ENCODE measurements around the gene CCDC106.

CCDC106 gene

DNA sequence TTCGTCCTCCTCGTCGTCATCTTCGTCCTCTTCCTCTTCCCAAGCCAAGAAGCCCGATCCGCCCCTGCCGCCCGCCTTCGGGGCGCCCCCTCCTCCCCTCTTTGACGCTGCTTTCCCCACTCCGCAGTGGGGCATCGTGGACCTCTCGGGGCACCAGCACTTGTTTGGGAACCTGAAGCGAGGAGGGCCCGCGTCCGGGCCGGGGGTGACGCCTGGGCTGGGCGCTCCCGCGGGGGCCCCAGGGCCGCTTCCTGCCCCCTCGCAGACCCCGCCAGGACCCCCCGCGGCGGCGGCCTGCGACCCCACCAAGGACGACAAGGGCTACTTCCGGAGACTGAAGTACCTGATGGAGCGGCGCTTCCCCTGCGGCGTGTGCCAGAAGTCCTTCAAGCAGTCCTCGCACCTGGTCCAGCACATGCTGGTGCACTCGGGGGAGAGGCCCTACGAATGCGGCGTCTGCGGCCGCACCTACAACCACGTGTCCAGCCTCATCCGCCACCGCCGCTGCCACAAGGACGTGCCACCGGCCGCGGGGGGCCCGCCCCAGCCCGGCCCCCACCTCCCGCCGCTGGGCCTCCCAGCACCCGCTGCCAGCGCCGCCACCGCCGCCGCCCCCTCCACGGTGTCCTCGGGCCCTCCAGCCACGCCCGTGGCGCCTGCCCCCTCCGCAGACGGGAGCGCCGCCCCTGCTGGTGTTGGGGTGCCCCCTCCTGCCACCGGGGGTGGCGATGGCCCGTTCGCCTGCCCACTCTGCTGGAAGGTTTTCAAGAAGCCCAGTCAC, 33.9 kb upstream of the CCDC106 start:
- DNase-seq (ENCODE audit: low spot score) = no peak

DNA sequence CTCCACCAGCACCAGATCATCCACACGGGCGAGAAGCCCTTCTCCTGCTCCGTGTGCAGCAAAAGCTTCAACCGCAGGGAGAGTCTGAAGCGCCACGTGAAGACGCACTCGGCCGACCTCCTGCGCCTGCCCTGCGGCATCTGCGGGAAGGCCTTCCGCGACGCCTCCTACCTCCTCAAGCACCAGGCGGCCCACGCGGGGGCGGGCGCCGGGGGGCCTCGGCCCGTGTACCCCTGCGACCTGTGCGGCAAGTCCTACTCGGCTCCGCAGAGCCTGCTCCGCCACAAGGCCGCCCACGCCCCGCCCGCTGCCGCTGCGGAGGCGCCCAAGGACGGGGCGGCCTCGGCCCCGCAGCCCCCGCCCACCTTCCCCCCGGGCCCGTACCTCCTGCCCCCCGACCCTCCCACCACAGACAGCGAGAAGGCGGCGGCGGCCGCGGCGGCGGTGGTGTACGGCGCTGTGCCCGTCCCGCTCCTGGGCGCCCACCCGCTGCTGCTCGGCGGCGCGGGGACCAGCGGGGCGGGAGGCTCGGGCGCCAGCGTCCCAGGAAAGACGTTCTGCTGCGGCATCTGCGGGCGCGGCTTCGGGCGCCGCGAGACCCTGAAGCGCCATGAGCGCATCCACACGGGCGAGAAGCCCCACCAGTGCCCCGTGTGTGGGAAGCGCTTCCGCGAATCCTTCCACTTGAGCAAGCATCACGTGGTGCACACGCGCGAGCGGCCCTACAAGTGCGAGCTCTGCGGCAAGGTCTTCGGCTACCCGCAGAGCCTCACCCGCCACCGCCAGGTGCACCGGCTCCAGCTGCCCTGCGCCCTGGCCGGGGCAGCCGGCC, 33.1 kb upstream of the CCDC106 start:
- DNase-seq (ENCODE audit: low spot score) = no peak

DNA sequence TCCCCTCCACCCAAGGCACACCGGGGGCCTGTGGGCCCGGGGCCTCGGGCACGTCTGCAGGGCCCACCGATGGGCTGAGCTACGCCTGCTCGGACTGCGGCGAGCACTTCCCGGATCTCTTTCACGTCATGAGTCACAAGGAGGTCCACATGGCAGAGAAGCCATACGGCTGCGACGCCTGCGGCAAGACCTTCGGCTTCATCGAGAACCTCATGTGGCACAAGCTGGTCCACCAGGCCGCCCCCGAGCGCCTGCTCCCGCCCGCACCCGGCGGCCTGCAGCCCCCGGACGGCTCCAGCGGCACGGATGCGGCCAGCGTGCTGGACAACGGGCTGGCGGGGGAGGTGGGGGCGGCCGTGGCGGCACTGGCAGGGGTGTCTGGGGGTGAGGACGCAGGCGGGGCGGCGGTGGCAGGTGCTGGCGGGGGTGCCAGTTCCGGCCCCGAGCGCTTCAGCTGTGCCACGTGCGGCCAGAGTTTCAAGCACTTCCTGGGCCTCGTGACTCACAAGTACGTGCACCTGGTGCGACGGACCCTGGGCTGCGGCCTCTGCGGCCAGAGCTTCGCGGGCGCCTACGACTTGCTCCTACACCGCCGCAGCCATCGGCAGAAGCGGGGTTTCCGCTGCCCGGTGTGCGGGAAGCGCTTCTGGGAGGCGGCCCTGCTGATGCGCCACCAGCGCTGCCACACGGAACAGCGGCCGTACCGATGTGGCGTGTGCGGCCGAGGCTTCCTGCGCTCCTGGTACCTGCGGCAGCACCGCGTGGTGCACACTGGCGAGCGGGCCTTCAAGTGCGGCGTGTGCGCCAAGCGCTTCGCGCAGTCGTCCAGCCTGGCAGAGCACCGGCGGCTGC, 32.2 kb upstream of the CCDC106 start:
- DNase-seq (ENCODE audit: low spot score) = no peak

DNA sequence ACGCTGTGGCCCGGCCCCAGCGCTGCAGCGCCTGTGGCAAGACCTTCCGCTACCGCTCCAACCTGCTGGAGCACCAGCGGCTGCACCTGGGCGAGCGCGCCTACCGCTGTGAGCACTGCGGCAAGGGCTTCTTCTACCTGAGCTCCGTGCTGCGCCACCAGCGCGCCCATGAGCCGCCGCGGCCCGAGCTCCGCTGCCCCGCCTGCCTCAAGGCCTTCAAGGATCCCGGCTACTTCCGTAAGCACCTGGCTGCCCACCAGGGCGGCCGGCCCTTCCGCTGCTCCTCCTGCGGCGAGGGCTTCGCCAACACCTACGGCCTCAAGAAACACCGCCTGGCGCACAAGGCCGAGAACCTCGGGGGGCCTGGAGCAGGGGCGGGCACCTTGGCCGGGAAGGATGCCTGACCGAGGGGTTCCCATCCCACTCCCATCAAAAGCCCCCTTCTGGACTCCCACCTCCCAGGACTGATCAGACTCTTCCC, 31.6 kb upstream of the CCDC106 start:
- DNase-seq (ENCODE audit: low spot score) = no peak

DNA sequence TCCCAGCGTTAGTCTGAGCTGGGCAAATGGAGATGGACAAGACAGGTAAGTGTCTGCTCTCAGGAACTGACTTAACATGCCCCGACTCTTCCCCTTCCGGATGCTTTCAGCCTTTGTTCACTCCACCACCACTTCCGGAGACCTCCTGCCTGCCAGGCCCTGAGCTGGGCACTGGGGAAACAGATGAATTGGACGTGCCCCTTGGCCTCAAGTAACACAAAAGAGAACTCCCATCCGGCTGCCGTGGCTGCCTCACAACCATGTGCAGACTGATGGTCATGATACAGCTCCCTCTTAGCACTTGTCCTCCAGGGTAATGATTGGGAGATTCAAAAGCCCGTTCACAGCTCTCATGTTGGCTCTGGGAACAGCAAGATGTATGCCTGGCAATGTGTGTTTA, 30.6 kb upstream of the CCDC106 start:
- no peak for DNase-seq (ENCODE audit: low spot score)

DNA sequence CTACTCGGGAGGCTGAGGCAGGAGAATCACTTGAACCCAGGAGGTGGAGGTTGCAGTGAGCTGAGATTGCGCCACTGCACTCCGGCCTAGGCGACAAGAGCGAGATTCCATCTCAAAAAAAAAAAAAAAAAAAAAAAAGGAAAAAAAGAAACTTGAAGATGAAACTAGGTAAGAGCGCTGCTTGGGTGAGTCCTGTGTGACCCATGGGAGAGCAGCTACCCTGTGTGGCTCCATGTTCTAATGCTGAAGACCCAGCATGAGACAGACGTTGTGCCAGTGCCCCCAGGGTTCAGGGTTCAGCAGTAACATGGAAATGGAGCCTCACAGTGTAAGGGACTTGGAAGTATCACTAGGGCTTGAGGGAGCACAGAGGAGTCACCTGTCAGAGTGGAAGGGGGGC, 29.6 kb upstream of the CCDC106 start:
- no peak for DNase-seq (ENCODE audit: low spot score)

DNA sequence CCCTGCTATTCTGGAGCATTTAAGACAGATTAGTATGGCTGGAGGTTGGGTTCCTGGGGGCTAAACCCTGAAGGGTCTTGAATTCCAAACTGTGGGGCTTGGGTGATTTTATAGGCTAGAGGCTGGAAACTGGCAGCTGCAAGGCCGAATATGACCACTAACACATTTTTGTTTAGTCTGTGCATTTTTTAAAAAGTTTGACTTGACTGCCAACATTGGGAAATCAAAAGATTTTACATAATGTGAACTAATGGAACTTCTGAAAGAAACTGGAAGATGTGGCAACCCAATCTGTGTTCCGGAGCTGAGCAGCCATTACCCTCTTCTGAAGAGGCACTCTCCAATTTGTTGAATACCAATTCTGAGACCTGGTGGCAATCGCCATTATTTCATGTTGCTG, 28.7 kb upstream of the CCDC106 start:
- peak; percentile 63 for DNase-seq (ENCODE audit: low spot score)

DNA sequence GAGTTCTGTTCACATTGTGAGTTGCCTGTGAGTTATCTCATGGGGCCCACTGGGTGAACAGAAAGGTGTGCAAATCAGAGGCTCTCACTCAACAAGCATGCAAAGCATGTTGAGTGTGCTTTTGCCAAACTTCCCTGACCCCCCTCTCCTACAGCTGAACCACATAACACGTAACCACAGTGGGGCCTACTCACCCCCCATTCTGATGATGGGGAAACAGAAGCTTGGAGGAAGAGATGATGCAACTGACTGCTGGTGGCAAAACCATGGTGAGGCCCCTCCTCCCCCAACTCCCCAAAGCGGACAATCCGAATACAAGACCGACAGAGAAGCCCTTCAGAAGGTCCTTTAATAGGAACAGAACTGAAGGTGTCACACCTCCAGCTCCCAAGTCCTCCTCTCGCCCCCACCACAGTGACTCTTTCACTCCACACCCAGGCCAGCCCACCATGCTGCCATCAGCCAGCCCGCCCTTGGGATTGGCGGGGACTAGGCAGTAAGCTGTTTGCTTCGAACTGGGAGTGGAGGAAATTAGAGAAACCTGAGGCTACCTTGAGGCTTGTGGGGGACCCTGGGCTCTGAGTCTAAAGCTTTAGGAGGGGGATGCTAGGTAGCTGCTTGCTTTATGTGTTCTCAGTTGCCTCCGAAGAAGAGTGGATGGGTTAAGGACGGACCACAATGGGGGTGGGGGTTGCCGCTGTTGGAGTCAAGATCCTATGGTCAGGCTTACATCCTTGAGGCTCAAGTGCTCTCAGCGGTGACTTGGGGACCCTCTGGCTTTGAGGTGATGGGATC, 27.4 kb upstream of the CCDC106 start:
- no peak for DNase-seq (ENCODE audit: low spot score)

DNA sequence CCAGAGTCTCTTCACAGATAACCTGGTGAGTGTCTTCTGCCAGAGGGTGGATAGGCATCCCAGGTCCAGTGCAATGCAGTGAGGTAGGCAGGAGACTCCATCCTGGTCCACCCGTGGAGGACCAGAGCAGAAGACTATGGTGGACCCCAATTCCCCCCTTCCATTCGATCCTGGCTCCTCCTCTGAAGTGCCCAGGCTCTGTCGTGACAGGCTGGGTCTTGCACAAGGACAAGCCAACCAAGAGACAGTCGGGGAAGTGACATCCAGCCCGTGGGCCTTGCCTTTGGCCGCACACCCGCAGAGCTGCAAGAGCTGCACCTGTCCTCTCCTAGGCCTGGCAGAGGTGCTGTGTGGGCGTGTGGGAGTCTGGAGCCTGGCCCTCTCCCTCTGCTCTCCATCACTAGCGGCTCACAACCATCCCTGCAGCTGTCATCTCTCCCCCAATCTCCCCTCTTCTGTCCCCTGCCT, 26.8 kb upstream of the CCDC106 start:
- DNase-seq (ENCODE audit: low spot score) = no peak

DNA sequence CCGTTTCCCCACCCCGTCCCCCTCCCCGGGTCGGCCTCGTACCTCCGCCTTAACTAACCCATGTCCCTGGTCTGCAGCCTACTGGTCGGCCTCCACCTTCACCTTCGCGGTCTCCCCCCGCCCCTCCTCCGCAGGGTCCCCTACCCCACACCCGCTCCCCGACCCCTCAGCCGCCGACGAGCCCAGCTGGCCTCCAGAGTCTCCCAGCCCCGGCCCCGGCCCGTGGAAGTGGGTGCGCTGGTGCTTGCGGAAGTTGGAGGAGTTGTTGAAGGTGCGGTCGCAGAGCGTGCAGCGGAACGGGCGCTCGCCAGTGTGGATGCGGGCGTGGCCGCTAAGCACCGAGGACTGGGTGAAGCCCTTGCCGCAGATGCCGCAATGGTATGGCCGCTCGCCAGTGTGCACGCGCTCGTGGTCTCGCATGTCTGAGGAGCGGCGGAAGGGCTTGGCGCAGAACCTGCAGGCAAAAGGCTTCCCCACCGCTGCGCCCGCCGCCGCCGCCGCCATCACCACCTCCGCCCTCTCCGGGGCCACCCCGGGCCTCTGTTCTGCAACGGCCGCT, 26.3 kb upstream of the CCDC106 start:
- no peak for DNase-seq (ENCODE audit: low spot score)

DNA sequence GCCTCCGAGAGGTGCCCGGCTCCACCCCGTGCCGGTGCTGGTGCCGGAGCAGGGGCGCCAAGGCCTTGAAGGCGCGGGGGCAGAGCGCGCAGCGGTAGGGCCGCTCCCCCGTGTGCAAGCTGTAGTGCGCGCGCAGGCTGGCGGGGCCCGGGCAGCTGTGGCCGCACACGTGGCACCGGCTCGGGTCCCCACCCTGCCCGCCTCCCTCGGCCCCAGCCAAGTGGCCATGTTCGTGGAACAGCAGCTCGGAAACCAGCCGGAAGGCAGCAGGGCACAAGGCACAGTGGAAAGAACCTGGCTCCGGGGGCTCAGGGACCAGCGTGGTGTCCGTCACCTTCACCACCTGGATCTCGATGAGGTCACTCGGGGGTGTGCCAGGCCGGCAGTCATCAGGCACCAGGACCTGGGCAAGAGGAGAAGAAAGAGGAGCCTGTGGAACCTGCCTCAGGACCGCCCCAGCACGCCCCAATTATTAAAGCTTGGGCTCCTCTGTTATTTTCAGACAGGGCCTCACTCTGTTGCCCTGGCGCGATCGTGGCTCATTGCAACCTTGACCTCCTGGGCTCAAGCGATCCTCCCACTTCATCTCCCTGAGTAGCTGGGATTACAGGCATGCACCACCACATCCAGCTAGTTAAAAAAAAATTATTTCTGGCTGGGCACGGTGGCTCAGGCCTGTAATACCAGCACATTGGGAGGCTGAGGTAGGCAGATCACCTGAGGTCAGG, 25.6 kb upstream of the CCDC106 start:
- no peak for DNase-seq (ENCODE audit: low spot score)

DNA sequence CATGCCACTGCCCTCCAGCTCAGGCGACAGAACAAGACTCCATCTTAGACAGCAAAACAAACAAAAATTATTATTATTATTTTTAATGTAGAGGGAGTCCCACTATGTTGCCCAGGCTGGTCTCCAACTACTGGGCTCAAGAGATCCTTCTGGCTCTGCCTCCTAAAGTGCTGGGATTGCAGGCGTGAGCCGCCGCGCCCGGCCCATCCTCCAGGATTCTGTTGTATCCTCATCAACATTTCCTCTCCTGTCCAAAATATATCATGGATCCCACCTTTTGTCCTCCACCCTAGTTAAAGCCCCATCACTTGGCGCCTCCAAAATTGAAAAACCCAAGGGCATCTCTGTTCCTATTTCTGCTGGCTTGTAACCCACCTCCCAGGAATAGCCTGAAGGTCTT, 24.9 kb upstream of the CCDC106 start:
- no peak for DNase-seq (ENCODE audit: low spot score)

DNA sequence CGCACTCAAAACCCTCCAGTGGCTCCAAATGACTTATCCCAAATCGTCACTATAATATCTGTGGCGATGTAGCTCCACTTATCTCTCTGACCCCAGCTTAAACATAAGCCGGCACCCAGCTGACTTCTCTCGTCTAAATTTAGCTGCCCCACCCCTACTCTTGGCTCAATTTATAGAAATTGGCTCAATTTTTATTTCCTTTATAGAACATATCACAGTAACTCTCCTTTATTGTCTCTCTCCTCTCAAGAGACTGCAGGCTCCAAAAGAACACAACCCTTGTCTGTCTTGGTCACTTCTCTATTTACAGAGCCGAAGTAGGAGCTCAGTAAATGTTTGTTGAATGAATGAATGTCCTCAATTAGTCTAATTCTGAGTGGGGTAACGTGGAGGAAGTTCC, 24.5 kb upstream of the CCDC106 start:
- DNase-seq (ENCODE audit: low spot score) = no peak

DNA sequence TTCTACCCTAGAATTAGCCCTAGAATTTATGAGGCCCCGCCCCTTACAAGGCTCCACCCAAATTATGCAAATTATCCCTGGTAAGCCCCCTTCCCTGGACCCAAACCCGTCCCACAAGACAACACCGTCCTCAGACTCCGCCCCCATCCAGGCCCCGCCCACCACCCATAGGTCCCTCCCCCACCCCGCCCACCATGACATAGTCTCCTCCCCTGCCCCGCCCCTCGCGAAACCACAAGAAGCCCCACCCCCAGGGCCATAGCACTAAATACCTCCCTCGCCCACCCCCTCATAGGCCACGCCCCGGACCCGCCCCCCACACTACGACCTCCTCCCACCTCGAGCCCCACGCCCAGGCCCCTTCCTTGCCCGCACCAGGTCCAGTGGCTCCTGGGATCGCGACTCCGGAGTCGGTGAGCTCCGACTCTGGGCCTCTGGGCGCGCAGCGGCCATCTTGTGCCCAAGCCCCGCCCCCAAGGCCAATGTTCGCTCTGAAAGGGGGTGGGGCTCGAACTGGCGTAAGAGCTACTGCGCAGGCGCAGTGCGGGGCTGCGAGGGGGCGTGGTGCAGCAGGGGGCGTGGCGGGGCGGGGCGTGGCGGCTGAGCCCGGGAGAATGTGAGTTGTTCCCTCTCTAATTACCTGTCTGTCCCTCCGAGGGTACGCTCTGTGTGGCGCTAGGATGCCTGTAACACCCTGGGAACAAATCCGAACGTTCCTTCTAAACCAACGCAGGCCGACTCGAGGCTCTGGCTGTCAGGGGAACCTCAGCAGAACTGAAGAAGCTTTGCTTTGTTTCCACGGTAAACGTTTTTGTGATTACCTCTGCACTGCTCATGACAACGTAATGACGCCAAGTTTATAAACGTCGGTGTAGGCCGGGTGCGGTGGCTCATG, 23.7 kb upstream of the CCDC106 start, which contains the start of gene ZNF784:
Gene ZNF784 (minus strand): TSS at position 458 of the 895 bp plus-strand sequence. CDS start 5 bp downstream, at position 453.
- peak; percentile 97 for DNase-seq (ENCODE audit: low spot score)

DNA sequence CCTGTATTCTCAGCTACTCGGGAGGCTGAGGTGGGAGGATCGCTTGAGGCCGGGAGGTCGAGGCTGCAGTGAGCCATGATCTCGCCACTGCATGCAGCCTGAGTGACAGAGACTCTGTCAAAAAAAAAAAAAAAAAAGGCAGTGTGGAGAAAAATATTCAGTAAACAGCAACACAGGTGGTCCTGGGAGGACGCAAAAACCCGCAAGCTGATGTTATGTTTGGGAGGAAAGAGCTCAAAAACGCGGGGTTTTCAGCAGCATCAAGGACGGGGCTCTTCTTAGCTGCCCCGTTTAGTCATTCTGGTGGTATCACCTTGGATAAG, 23.0 kb upstream of the CCDC106 start:
- DNase-seq (ENCODE audit: low spot score) = no peak

DNA sequence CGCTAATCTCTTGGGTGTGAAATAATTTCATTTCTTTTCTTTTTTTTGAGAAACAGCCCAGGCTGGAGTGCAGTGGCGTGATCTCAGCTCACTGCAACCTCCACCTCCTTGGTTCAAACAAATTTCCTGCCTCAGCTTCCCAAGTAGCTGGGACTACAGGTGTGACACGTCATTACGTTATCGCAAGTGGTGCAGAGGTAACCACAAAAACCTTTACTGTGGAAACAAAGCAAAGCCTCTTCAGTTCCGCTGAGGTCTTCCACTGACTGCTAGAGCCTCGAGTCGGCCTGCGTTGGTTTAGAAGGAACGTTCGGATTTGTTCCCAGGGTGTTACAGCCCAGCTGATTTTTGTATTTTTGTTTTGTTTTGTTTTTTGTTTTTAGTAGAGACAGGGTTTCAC, 21.7 kb upstream of the CCDC106 start:
- no peak for DNase-seq (ENCODE audit: low spot score)

DNA sequence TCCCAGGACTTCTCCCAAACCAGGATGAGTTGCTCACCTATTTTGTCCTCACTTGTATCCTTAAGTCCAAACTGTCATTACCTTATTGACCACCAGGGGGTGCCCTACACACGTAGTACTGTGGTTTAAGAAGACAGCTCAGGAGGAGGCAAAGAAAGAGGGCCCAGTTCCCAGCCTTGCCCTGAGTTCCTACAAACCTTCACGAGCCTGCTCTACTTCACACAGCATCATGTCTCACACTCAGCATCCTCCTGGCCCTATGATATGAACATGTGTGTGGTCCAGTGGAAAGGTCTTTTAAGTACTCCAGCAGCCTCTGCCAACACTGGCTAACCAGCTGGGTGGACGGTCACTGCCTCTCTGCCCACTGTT, 15.6 kb upstream of the CCDC106 start:
- peak; percentile 72 for DNase-seq (ENCODE audit: low spot score)

DNA sequence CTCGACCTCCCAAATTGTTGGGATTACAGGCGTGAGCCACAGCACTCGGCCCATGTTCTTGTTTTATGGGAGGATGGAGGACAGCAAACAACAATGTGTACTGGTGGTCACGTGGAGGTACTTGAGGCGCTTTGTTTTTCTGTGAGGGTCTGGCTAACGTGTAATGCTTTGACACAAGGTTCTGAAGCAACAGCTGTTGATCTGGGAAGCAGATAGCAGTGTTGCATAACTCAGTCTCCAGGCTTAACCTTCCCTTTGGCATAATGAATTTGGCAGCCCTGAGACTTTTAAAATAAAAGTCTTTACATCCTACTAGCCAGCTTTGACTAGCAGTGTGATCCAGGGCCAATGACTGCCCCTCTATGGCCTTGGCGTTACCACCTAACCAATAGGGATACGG, 14.2 kb upstream of the CCDC106 start:
- no peak for DNase-seq (ENCODE audit: low spot score)

DNA sequence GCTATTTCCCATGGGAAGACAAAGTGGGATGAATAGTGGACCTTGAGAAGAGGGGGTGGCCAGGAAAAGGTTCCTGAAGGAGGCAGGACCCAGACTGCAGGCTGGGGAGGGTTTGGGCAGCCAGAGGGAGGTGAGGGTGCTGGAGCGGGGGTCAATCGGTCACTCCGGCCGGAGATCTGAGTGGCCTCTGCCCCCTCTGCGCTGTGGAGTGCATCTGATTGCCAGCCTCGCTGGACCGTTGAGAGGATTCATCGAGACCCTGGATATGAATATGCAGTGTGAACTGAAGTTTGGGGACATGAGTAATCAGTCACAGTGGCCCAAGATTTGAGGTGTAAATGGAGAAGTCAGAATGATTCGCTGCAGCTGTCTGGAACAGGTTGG, 12.7 kb upstream of the CCDC106 start:
- DNase-seq (ENCODE audit: low spot score) = no peak
